HG02852 (cell line): ENCODE data around the gene MYBPC2.
A peak's percentile ranks its signal among the peaks of the same experiment; 100 is the strongest.
"Not testable (repeated sequence)": the region's sequence is repeated elsewhere in the genome, so short reads cannot be mapped to it uniquely, and the experiment has no call there.

Source experiments
- ATAC-seq: cut with Tn5 transposase; IDR thresholded peaks from one replicate; pipeline ENCODE4 v1.9.1; 2021; ENCODE audit warnings: mild to moderate bottlenecking, moderate library complexity; ENCODE audit not compliant: unreplicated experiment

The MYBPC2 gene

DNA sequence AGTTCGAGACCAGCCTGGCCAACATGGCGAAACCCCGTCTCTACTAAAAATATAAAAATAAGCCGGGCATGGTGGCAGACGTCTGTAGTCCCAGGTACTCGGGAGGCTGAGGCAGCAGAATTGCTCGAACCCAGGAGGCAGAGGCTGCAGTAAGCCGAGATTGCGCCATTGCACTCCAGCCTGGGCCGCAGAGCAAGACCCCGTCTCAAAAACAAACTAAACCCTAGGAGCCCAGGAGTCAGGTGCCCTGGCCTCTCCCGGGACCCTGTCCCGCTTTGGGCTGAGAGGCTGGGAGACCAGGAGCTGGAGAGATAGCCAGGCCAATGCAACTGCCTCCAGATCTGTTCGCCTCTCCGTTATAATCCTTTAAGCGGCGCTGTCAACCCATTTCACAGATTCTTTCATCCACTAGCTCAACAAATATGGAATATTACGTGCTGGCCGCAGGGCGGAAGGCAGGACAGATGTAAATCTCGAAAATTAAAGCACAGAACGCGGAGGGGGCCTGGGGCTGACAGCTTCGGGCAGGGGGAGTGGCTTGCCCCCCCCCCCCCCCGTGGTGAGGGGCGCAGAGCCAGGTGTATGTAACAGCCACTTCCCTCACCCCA lies 5.3 kb upstream of the MYBPC2 start:
- ATAC-seq: no peak

DNA sequence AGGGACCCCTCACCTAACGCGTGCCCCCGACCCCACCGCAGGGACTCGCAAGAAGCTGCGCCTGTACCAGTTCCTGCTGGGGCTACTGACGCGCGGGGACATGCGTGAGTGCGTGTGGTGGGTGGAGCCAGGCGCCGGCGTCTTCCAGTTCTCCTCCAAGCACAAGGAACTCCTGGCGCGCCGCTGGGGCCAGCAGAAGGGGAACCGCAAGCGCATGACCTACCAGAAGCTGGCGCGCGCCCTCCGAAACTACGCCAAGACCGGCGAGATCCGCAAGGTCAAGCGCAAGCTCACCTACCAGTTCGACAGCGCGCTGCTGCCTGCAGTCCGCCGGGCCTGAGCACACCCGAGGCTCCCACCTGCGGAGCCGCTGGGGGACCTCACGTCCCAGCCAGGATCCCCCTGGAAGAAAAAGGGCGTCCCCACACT lies 4.7 kb upstream of the MYBPC2 start:
- no peak for ATAC-seq

DNA sequence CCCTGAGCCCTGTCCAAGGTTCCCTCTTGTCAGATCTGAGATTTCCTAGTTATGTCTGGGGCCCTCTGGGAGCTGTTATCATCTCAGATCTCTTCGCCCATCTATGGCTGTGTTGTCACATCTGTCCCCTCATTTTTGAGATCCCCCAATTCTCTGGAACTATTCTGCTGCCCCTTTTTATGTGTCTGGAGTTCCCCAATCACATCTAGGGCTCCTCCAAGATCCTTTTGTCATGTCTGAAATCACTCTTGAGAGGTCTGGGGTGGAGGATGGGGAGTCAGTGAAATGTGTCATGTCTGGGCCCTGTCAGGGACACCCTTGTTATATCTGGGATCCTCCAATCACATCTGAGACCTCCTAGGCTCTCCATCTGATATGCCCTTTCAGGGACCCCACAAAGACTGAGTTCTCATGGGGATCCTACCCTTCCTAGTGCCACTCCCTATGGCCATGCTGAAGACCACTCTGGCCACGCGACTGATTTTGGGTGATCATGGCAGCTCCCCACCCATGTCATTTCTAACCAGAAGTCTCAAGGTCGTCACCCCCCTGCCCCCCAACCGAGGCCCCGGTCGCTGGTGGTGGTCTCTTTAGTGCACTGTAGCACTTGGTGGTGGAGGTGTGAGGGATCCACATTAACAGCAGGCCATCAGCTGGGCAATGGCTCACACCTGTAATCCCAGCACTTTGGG lies 3.8 kb upstream of the MYBPC2 start:
- ATAC-seq: no peak

DNA sequence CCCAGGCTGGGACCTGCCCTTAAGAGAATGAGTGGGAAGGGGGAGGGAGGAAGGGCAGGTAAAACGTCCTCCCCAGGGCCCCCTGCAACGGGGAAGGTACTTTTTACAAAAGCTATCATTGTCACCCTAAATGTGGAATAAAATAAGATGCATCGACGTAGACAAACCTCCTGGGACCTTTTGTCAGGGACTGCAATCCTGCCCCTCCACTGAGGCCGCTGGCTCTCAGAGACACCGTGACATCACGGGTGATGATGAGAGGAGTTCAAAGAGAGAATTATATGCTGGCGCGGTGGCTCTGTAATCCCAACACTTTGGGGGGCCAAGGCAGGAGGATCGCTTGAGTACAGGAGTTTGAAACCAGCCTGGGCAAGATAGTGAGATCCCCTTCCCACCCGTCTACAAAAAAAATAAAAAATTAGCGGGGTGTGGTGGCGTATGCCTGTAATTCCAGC lies 1.8 kb upstream of the MYBPC2 start:
- ATAC-seq: no peak

DNA sequence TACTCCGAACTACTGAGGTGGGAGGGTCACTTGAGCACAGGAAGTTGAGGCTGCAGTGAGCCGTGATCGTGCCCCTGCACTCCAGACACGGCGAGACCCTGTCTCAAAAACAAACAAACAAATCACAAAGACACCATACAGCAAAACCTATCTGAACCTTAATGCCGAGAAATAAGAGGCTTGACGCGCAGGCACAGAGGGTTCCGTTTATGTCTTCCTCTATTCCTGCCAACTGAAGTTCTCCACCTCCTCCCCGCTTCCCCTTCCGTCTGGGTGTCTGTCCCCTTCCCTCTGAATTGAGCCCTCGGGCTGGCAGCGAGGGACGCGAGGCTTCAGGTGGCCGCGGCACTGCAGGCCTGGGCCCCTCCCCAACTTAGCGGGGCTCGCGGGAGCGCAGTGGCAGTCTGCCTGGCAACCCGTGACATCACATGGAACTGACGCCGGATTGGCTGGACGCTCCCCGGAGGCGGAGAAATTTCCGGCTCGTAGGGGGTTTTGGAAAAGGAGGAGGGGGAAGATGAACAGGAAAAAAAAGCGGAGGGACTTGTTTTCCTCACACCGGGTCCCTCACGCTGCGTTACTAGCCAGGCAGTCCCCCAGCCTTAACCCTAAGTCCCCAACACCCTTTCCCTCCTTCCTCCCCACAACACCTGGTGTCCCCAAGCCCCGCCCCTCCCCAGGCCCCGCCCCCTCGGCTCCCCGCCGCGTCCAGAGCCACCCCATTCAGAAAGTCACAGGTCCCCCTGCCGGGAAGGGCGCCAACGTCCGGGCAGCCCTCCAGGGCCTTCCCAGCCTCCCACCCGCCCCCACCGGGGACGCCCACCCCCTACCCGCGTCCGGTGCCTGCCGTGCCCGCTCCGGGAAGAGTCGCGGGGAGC lies 1.1 kb upstream of the MYBPC2 start:
- ATAC-seq: peak; percentile 74

DNA sequence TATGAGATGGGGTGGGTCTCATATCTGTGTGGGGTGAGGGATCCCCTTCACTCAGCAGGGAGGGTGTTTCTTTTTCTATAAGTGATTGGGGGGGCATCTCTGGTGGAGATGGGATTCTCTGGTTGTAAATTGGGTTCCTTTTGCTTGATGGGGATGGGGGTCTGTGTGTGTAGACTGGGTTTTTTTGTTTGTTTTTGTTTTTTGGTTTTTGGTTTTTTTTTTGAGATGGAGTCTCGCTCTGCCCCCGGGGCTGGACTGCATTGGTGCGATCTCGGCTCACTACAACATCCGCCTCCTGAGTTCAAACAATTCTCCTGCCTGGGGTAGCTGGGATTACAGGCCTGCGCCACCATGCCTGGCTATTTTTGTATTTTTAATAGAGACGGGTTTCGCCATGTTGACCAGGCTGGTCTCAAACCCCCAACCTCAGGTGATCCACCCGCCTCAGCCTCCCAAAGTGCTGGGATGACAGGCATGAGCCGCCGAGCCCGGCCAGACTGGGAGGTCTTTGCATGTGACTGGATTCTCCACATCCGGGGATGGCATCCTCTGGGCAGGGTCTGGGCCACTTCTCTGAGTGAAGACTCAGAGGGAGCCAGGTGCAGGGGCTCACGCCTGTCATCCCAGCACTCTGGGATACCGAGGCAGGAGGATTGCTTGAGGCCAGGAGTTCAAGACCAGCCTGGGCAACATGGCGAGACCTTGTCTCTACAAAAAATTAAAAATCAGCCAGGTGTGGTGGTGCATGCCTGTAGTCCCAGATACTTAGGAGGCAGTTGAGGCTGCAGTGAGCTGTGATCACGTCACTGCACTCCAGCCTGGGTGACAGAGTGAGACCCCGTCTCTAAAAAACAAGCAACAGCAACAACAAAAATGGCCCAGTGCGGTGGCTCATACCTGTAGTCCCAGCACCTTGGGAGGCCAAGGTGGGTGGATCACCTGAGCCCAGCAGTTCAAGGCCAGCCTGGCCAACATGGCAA lies 799 bp downstream of the MYBPC2 start:
- ATAC-seq: no peak

DNA sequence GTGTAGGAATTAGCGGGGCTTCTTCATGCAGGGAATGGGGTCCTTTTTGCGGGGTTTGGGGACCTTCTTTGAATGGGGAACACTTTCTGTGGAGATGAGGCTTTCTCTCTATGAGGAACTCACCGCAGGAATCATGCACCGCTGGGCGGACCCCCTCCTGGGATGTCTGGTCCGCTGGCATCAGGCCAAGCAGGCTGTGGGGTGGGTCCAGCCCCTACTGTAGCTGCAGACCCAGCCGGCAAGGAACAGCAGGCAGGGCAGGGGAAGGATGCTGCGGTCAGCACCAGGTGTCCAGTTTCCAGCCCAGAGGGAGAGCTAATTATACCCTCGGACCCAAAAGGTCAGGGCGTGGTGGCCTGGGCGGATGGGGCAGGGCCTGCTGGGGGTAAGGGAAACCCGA lies 1.8 kb downstream of the MYBPC2 start:
- ATAC-seq: no peak

DNA sequence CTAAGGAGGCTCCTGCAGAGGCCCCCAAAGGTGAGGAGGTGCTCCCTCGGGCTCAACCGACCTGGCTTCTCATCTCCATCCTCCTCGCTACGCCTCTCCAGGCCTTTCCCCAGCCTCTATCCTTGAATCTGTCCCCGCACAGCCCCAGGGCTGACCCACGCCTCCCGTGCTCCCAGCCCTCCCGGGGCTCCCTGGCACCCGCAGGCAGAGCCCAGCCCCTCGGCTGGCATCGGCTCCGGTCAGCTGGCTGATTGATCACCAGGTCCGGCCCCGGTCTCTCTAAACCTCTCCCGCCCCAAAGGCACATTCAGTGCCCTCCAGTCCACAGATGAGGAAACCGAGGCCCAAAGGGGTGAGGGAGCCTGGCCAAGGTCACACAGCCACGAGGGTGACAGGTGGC lies 2.5 kb downstream of the MYBPC2 start:
- no peak for ATAC-seq

DNA sequence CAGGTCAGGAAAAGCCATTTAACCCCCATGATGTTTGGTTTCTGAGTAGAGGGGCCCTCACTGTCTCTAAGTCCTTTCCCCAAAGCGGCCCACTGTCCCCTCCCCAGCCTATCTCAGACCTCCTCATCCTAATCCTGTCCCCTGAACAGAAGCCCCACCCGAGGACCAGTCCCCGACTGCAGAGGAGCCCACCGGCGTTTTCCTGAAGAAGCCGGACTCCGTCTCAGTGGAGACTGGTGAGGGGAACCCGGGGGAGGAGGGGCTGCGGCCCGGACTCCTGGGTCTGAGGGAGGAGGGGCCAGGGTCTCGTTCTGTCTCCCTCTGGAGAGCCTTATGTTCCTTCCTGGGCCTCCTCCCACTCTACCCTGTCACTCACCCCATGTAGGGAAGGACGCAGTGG lies 2.9 kb downstream of the MYBPC2 start:
- no peak for ATAC-seq

DNA sequence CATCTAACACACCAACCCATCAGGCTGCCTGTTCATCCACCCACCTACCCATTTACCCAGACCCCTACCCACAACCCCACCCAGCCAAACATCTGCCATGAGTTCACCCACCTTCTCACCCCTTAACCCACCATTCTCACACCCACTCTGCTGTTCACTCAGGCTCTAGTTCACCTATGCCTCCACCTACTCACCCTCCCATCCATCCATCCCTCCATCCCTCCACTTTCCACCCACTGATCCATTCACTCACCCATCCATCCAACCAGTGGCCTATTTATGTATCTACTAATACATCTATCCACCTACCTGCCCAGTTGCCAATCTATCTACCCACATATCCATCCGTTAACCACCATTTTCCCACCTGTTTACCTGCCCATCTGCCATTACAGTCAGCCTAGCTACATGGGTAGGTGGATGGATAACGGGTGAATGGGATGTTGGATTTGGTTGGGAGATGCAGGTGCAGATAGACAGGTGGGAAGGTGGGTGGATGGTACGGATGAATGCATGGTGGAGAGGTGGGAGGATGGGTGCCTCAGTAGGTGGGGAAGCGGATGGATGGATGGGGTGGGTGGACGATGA lies 5.3 kb downstream of the MYBPC2 start:
- no peak for ATAC-seq

DNA sequence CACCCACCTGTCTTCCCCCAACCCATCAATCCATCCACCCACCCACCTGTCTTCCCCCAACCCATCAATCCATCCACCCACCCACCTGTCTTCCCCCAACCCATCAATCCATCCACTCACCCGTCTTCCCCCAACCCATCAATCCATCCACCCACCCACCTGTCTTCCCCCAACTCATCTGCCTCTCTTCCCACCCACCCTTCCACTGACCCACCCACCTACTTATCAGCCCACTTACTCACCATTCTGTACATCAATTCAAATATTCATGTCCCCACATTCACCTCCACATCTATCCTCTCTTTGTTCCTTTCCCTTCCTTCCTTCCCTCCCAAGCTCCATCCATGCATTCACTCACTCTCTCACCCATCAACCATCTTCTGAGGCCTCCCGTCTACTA lies 6.4 kb downstream of the MYBPC2 start:
- ATAC-seq: not testable (repeated sequence)

DNA sequence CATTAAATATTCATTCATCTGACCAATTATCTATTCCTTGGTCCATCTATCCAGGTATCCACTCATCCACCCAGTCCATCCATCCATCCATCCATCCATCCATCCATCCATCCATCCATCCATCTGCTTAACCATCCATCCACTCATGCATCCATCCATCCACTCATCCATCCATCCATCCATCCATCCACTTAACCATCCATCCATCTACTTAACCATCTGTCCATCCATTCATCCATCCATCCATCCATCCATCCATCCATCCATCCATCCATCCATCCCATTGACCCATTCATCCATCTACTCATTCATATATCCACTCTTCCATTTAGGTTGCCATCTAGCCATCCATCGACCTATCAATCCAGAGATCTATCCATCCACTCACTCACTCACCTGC lies 11.4 kb downstream of the MYBPC2 start:
- no peak for ATAC-seq

DNA sequence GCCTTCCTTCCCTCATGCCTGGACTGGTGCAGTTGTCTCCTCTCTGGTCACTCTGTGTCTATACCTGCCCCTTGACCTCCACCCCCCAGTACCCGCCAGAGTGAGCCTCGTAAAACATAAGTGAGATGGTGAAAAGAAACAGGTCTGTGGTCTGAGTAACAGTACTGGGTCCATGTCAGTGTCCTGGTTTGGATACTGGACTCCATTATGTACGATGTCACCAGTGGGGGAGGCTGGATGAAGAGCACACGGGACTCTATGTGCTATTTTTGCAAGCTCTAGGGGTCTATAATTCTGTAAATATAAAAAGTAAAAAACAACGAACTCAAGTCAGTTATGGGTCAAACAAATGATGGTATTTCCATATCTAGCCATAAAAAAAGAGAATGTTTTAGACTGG lies 14.4 kb downstream of the MYBPC2 start:
- no peak for ATAC-seq

DNA sequence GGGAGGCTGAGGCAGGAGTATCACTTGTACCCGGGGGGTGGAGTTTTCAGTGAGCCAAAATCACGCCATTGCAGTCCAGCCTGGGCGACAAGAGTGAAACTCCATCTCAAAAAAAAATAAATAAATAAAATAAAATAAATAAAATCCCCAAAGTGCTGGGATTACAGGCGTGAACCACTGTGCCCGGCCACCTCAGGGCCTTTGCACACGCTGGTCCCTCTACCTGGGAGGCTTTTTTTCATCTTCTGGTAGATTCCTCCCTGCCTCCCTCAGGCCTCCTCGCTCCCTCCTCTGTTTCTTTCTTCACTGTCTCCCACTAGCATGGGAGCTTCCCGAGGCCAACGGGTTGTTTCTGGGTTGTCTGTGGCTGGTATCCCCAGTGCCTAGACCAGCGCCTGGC lies 15.1 kb downstream of the MYBPC2 start:
- ATAC-seq: no peak

DNA sequence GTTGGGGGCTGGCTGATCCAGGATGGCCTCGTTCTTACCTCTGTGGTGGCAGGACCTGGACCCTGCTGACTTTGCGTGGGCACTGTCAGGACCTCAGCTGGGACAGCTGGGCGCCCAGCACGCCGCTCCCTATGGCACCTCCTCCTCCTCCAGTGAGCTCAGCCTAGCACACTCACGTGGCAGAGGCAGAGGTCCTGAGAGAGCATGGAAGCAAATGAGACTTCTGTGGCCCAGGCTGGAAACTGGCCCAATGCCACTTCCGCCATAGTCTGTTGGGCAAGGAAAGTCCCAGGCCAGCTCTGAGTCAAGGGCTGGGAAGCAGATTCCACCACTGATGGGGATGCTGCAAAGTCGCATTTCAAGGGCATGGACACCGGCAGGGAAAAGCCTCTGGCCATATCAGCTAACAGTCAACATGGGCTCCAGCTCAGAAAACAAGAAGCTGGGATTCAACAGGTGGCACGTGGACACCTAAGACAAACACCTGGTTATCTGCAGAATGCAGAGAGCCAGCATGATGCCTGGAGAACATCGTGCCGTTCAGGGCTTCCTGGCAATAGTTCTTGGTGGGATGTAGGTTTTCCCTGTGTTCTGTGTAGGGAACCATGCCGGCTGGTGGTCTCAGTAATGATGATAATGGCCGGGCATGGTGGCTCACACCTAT lies 16.7 kb downstream of the MYBPC2 start:
- ATAC-seq: no peak

DNA sequence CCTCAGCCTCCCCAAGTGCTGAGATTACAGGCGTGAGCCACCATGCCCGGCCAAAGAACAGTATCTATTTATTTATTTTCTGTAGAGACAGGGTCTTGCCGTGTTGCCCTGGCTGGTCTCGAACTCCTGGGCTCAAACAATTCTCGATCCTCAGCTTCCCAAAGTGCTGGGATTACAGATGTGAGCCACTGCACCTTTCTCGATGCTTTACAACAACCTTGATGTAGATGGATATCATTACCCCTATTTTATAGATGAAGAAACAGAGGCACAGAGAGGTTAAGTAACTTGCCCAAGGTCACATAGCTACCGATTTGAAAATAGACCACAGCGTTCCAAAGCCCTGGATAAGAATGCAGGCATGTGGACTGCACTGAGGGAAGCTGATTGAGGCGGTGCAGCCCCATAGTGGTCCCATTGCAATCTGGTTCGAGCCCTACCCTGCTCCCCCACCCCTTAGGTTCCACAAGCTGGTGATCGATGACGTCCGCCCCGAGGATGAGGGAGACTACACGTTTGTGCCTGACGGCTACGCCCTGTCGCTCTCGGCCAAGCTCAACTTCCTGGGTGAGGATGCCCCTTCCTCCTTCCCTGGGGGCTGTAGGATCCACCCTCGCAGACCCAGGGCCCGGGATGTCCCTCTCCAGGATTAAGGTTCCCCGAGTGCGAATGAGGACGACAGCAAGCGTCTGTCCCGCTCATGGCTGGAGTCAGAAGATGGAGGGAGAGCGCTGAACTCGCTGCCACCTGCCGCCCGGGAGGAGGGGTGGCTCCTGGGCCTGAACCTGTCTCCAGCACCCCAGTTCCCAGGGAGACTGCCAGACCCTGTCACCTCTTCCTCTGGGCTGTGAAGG lies 17.9 kb downstream of the MYBPC2 start:
- no peak for ATAC-seq

DNA sequence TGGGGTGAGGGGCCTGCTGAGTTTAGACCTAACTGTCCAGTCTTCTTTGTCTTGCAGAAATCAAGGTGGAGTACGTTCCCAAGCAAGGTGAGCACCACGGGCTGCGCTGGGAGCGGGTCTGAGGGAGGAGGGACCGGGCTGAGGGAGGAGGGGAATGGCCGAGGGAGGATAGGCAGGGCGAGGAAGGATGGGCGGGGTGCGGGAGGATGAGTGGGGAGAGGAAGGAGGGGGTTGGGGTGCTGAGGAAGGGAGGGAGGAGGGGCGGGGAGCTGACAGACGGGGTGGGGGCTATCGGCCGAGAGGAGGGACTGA lies 18.5 kb downstream of the MYBPC2 start:
- no peak for ATAC-seq

DNA sequence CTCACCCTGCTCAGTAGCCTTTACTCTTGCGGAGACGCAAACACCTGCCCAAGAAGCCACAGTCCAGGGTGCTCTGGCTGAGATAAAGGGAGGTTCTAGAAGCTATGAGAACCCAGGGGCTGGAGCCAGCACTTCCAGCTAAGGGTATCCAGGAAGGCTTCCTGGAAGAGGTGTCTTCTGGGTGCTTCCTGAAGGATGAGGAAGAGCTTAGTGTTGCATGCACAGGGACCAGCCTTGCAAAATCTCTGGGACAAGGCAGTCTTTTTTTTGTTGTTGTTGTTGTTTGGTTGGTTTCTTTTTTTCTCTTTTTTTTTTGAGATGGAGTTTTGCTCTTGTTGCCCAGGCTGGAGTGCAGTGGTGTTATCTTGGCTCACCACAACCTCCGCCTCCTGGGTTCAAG lies 20.6 kb downstream of the MYBPC2 start:
- ATAC-seq: no peak

DNA sequence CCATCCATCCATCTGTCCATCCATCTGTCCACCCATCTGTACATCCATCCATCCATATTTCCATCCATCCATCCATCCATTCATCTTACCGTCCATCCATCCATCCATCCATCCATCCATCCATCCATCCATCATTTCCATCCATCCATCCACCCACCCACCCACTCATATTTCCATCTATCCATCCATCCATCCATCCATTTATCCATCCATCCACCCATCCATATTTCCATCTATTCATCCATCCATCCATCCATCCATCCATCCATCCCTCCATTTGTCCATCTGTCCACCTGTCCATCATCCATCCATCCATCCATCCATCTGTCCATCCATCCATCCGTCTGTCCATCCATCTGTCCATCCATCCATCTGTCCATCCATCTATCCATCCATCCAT lies 23.3 kb downstream of the MYBPC2 start:
- no peak for ATAC-seq
